Retinal pigment epithelial cell (primary cell): ENCODE measurements around the gene MEF2D.

ENCODE experiments used
- DNase-seq: peaks from one replicate; pipeline ENCODE4 v3.0.0-alpha.2; 2010; ENCODE audit warnings: low read depth
- H3K4me3 ChIP-seq: 2 replicates; pipeline ENCODE4 v1.5.1; 2011; ENCODE audit warnings: mild to moderate bottlenecking, low read length, control low read depth, moderate library complexity
- CTCF ChIP-seq: conservative IDR thresholded peaks from 2 replicates; pipeline ENCODE4 v1.5.1; 2011; ENCODE audit warnings: low read depth, low read length, control low read depth, inconsistent platforms

The MEF2D gene

GRCh38 chr1:156440654-156441437 is 59.7 kb downstream of the MEF2D start:
- no peak overlapping the region for H3K4me3 ChIP-seq
- TF ChIP-seq CTCF, result no peak
- DNase-seq, result no peak

GRCh38 chr1:156439777-156440183 is 60.8 kb downstream of the MEF2D start:
- DNase-seq, result no peak
- TF ChIP-seq CTCF, result no peak
- H3K4me3 ChIP-seq, result no peak overlapping the region

GRCh38 chr1:156439036-156439776 is 61.4 kb downstream of the MEF2D start:
- no peak for DNase-seq
- H3K4me3 ChIP-seq, result no peak overlapping the region
- no peak for TF ChIP-seq CTCF

- no peak for DNase-seq
Measured at GRCh38 chr1:156438278-156438987, 62.1 kb downstream of the MEF2D start.

GRCh38 chr1:156437037-156437867 is 63.3 kb downstream of the MEF2D start:
- no peak for DNase-seq
- TF ChIP-seq CTCF, result no peak
- no peak overlapping the region for H3K4me3 ChIP-seq

More at GRCh38 chr1:156438278-156438987, 62.1 kb downstream of the MEF2D start:
- no peak overlapping the region for H3K4me3 ChIP-seq
- no peak for TF ChIP-seq CTCF

- H3K4me3 ChIP-seq, result no peak overlapping the region
- TF ChIP-seq CTCF, result no peak
- DNase-seq, result no peak
Measured at GRCh38 chr1:156436141-156437036, 64.2 kb downstream of the MEF2D start.
